Prostate gland (tissue), 2 donors: Measurements from ENCODE around the gene RNF213.

ENCODE experiments used
- POLR2A ChIP-seq: fragments of 450-650 bp; IDR thresholded peaks from one replicate; pipeline ENCODE4 v1.6.1; 2016; ENCODE audit warnings: antibody characterized with exemption, mild to moderate bottlenecking
- POLR2AphosphoS5 ChIP-seq: sonication (generic); formaldehyde crosslinking; IDR thresholded peaks from one replicate; pipeline ENCODE4 v1.6.1; 2017; ENCODE audit warnings: antibody characterized with exemption
- TF ChIP-seq, protein P1 (sequence below), 4 experiments: fragments of 200-600 bp in 2 of 4; fragments of 450-650 bp in 2 of 4; sonication (generic) in 2 of 4; IDR thresholded peaks; 1 replicate in 3 of 4; 2 replicates in 1 of 4; pipeline ENCODE4 v1.5.1; 2016 to 2019; ENCODE audit warnings: antibody characterized with exemption in 4 of 4, mild to moderate bottlenecking in 2 of 4, moderate library complexity in 2 of 4

DNA sequence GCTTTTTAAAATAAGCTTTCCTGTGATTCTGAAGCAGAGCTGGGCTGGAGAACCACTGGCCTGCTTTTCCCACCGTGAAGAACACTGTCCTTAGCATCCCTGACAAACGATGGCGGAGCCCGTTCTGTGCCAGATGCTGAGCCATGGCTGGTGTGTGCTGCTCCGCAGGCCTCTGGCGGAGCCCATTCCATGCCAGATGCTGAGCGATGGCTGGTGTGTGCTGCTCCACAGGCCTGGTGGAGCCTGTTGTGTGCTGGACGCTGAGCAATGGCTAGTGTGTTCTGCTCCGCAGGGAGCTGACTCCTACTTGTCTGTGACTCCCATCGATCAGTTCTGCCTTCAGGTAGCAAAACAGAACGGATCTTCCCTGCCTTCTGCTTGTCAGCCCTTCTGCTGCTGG lies 158.6 kb downstream of the RNF213 start:
- no peak for TF ChIP-seq POLR2AphosphoS5
- TF ChIP-seq, protein P1, sequence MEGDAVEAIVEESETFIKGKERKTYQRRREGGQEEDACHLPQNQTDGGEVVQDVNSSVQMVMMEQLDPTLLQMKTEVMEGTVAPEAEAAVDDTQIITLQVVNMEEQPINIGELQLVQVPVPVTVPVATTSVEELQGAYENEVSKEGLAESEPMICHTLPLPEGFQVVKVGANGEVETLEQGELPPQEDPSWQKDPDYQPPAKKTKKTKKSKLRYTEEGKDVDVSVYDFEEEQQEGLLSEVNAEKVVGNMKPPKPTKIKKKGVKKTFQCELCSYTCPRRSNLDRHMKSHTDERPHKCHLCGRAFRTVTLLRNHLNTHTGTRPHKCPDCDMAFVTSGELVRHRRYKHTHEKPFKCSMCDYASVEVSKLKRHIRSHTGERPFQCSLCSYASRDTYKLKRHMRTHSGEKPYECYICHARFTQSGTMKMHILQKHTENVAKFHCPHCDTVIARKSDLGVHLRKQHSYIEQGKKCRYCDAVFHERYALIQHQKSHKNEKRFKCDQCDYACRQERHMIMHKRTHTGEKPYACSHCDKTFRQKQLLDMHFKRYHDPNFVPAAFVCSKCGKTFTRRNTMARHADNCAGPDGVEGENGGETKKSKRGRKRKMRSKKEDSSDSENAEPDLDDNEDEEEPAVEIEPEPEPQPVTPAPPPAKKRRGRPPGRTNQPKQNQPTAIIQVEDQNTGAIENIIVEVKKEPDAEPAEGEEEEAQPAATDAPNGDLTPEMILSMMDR (IDR thresholded peaks at IDR 0.05): no peak
- no peak for TF ChIP-seq POLR2A
